ENCODE measurements around the gene ACTG2. TPM values are rescaled to one million over a fixed set of nuclear protein-coding genes. Genes with fewer than 3 reads are reported as not detected.

The ACTG2 gene
- total RNA-seq, 1 donor from 2014 or later: not detected

DNA sequence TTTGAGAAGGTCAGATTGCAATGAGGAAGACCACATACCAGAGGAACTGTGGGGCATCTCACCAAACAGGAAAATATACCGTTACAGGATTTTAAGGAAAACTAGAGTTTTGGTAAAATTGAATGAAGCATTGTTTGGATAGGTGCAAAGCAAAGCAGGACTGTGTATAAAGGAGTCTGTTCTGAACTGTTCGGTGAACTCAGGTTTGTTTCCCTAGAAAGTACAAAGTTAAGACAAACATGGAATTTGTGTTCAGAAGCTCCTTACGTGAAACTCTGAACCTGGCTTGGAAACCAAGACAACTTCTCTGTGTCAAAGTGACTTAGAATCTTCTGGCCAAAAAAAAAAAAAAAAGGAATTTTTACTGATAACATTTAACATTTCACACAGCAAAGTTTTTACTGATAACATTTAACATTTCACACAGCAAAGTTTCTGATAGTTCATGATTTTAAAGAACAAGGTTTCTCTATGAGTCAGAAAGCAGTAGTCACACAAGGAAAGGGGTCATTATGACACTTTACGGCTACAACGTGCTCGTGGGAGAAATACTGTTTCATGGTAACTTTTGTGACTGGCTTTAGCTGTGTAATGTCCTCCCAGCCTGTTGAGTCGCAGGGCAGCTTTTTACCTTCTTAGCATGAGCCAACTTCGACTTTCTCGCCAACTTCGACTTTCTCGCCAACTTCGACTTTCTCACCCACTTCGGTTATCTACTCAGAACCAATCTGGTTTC, 70.7 kb downstream of the ACTG2 start:
- no peak for DNase-seq (ENCODE audit: low read depth, low spot score)

DNA sequence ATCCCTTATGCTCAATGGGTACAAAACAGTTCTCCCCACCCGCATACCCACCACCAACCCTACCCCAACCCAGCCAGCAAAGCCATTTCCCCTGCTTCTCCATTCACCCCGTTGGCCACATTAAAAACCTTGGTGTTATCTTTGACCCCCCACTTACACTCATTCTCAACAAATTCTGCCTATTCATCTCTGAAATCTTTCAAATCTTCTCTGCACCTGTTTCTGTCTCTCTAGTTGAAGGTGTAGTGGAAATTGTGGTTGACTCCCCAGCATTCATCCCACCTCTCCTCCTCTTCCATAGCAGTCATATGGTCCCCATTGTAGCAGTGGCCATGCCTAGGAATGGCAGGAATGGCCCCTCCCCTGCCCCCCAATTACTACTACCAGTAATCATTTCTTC, 71.4 kb downstream of the ACTG2 start:
- DNase-seq (ENCODE audit: low read depth, low spot score): no peak

DNA sequence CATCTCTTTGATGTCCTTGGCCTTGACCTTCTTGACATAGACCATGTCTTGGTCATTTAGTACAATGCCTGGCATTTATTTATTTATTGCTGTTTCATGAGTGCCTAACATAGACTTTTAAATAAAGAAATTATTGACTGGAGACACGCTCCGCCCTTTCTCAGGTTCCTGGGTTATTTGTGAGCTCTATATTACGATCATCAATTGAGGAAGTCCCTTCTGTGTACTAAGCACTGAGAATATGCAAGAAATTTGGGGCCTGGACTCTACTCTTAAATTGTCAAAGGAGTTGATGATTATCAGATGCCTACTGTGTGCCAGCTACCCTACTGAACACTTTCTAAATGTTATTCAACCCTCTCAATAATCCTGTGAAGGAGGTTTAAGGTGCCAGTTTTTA, 72.2 kb downstream of the ACTG2 start:
- DNase-seq (ENCODE audit: low read depth, low spot score): no peak

DNA sequence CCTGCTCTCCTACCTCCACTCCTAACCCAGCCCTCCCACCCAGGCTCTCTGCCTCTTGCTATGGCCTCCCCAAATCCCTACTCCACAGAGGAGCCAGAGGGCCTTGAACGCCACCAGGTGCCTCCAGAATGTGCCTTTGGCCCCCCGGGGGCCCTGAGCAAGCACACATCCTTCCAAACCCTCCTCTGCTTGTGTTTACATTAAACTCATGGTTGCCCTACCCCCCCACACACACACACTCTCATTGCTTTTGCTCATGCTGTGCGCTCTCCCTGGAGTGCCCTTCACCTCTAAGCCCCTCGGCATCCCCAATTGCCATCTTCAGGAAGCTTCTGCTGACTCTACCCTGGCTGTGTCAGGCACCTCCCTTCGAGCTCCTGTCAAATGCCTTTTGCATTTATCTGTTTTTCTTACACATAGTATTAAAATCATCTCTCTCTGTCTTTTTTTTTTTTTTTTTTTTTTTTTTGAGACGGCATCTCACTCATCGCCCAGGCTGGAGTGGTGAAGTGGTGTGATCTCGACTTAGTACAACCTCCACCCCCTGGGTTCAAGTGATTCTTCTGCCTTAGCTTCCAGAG, 75.6 kb downstream of the ACTG2 start:
- DNase-seq (ENCODE audit: low read depth, low spot score): no peak

DNA sequence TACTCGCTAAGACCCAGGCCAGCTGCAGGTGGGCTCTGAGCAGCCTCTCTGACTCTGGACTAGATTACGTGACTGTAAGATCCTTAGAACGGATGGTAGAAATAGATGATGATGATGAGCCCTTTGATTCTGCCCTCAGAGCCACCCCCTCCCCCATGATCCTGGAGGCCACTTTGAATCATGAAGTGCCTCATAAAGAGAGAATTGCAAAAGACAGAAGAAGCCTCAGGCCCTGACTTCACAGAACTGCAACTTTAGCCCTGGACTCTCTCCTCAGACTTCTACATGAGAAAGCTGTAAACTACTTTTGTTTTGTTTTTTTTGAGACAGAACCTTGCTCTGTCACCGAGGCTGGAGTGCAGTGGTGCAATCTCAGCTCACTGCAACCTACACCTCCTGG, 76.5 kb downstream of the ACTG2 start:
- no peak for DNase-seq (ENCODE audit: low read depth, low spot score)

Other genes with a start within 250 kb of the ACTG2 start
- gene TPRKB, start 155.7 kb upstream of the ACTG2 start, total RNA-seq: 35.6 and 53.9 TPM in 2 replicates
- gene DUSP11, start 112.9 kb upstream of the ACTG2 start, total RNA-seq: 25.5 and 26.8 TPM in 2 replicates
- not detected in 2 replicates for gene C2orf78, start 108.8 kb upstream of the ACTG2 start, total RNA-seq
- gene STAMBP, start 64.0 kb upstream of the ACTG2 start, total RNA-seq: 14.0 and 21.3 TPM in 2 replicates
- 35.8 and 39.6 TPM in 2 replicates for gene DGUOK, start 33.9 kb downstream of the ACTG2 start, total RNA-seq
- 3.8 and 4.3 TPM in 2 replicates for gene TET3, start 91.9 kb downstream of the ACTG2 start, total RNA-seq

All from pulmonary artery endothelial cell (primary cell).